GM12878 (cell line): ENCODE measurements around the gene AFF1. TPM values are rescaled to one million over a fixed set of nuclear protein-coding genes. Genes with fewer than 3 reads are reported as not detected.

Experiments used
- ATAC-seq: fragments of 200-7000 bp; cut with Tn5 transposase; 3 replicates; pipeline ENCODE4 v1.9.1; 2020; ENCODE audit warnings: mild to moderate bottlenecking, moderate library complexity
- BruUV-seq: library from RNA; stranded (reverse); fragments of 400-500 nt; replicated peaks from 2 replicates; lab custom pipeline; 2021; lab: Mats Ljungman, UMichigan
- CTCF ChIA-PET: fragments of 300-600 bp; sonication (Branson Sonifier 250); formaldehyde crosslinking; extraction: SDS; loops from one replicate; lab custom pipeline; 2021; ENCODE audit warnings: inconsistent platforms; lab: Yijun Ruan, JAX
- POLR2A ChIA-PET: fragments of 350-600 bp; formaldehyde crosslinking; extraction: SDS; loops from one replicate; lab custom pipeline; 2021; ENCODE audit warnings: inconsistent platforms; lab: Charles Lee
- RAD21 ChIA-PET: fragments of 300-600 bp; sonication (Branson Sonifier 250); formaldehyde crosslinking; loops from one replicate; lab custom pipeline; 2023; ENCODE audit warnings: antibody characterized with exemption; ENCODE audit not compliant: unreplicated experiment; lab: Charles Lee
- SMC1A ChIA-PET: fragments of 300-600 bp; sonication (Branson Sonifier 250); formaldehyde crosslinking; loops from one replicate; lab custom pipeline; 2023; ENCODE audit not compliant: unreplicated experiment, uncharacterized antibody; lab: Charles Lee
- DNase-seq: peaks from one replicate; pipeline ENCODE4 v3.0.0-alpha.2; 2011; ENCODE audit warnings: low read depth, low spot score
- FAIRE-seq: peaks from 3 replicates; lab custom pipeline; 2011; peaks lifted over from hg19 to GRCh38; lab: Jason Lieb, UNC
- H2AFZ ChIP-seq: 2 replicates; pipeline ENCODE4 v1.6.0; 2011; ENCODE audit warnings: low read depth, low read length, control low read depth; ENCODE audit not compliant: control insufficient read depth
- H3K27ac ChIP-seq: 2 replicates; pipeline ENCODE4 v1.5.1; 2011; ENCODE audit warnings: control low read depth; ENCODE audit not compliant: control insufficient read depth, insufficient read depth
- H3K27me3 ChIP-seq, 2 experiments: replicated peaks in 1 of 2; 2 replicates each; pipeline versions ENCODE4 v1.6.0 to v1.6.1; 2011; ENCODE audit warnings: low read length in 1 of 2; ENCODE audit not compliant: control insufficient read depth in 2 of 2, insufficient read depth in 2 of 2
- H3K36me3 ChIP-seq, 2 experiments: 2 replicates each; pipeline ENCODE4 v1.5.1; 2011; ENCODE audit warnings: low read length in 1 of 2; ENCODE audit not compliant: control insufficient read depth in 2 of 2, insufficient read depth in 2 of 2
- H3K4me1 ChIP-seq: 2 replicates; pipeline ENCODE4 v1.6.1; 2011; ENCODE audit warnings: mild to moderate bottlenecking, low read length, moderate library complexity, mixed read lengths; ENCODE audit not compliant: control insufficient read depth, insufficient read depth
- H3K4me2 ChIP-seq: 2 replicates; pipeline ENCODE4 v1.6.0; 2011; ENCODE audit warnings: control low read depth; ENCODE audit not compliant: control insufficient read depth, insufficient read depth
- H3K4me3 ChIP-seq: fragments of 200-600 bp; sonication (generic); 2 replicates; pipeline ENCODE4 v1.5.1; 2016
- H3K79me2 ChIP-seq: 2 replicates; pipeline ENCODE4 v1.6.0; 2011; ENCODE audit warnings: low read length; ENCODE audit not compliant: control insufficient read depth, insufficient read depth
- H3K9ac ChIP-seq: 2 replicates; pipeline ENCODE4 v1.8.0; 2011; ENCODE audit warnings: low read length, control low read depth, mixed read lengths; ENCODE audit not compliant: control insufficient read depth, insufficient read depth
- H3K9me3 ChIP-seq: replicated peaks from 3 replicates; pipeline ENCODE4 v1.5.1; 2011; ENCODE audit warnings: mild to moderate bottlenecking, low read length; ENCODE audit not compliant: control insufficient read depth, insufficient read depth
- H4K20me1 ChIP-seq: 2 replicates; pipeline ENCODE4 v1.6.0; 2011; ENCODE audit not compliant: control insufficient read depth, insufficient read depth
- BHLHE40 ChIP-seq, 2 experiments: fragments of 450-650 bp in 1 of 2; IDR thresholded peaks; 2 replicates each; pipeline ENCODE4 v1.6.1; 2011 to 2017; ENCODE audit warnings: low read depth in 2 of 2, borderline replicate concordance in 1 of 2, improper control_type of control experiment in 1 of 2, low read length in 1 of 2, mild to moderate bottlenecking in 1 of 2
- EP300 ChIP-seq, 2 experiments: fragments of 150-350 bp in 1 of 2; IDR thresholded peaks; 2 replicates each; pipeline ENCODE4 v1.6.1; 2011 to 2012; ENCODE audit warnings: low read depth in 2 of 2, low read length in 2 of 2, borderline replicate concordance in 1 of 2, improper control_type of control experiment in 1 of 2, inconsistent platforms in 1 of 2; ENCODE audit not compliant: control insufficient read depth in 1 of 2
- FOXM1 ChIP-seq: IDR thresholded peaks from 2 replicates; pipeline ENCODE4 v1.6.1; 2012; ENCODE audit warnings: low read depth, mild to moderate bottlenecking, inconsistent platforms, low read length, moderate library complexity
- JUND ChIP-seq: IDR thresholded peaks from 2 replicates; pipeline ENCODE4 v1.6.1; 2012; ENCODE audit warnings: low read depth, mild to moderate bottlenecking, low read length, improper control_type of control experiment, moderate library complexity
- KAT2A ChIP-seq: conservative IDR thresholded peaks from 2 replicates; pipeline ENCODE4 v1.6.1; 2011; ENCODE audit warnings: low read depth, low read length; ENCODE audit not compliant: control insufficient read depth
- MXI1 ChIP-seq: fragments of 150-350 bp; IDR thresholded peaks from 2 replicates; pipeline ENCODE4 v1.6.1; 2011; ENCODE audit warnings: low read depth, mild to moderate bottlenecking, inconsistent platforms, low read length, improper control_type of control experiment
- PAX5 ChIP-seq: IDR thresholded peaks from 2 replicates; pipeline ENCODE4 v1.6.1; 2011; ENCODE audit warnings: low read depth, low read length, borderline replicate concordance
- PAX8 ChIP-seq: fragments of 450-650 bp; IDR thresholded peaks from 2 replicates; pipeline ENCODE4 v1.6.1; 2017; ENCODE audit warnings: mild to moderate bottlenecking, moderate library complexity
- POLR2AphosphoS5 ChIP-seq: IDR thresholded peaks from 2 replicates; pipeline ENCODE4 v1.6.1; 2011; ENCODE audit warnings: mild to moderate bottlenecking, low read length, inconsistent platforms
- TBL1XR1 ChIP-seq: IDR thresholded peaks from 2 replicates; pipeline ENCODE4 v1.6.1; 2012; ENCODE audit warnings: low read depth, low read length, improper control_type of control experiment
- TCF7 ChIP-seq: IDR thresholded peaks from 2 replicates; pipeline ENCODE4 v1.6.1; 2014; ENCODE audit warnings: antibody characterized with exemption, borderline replicate concordance
- ZSCAN29 ChIP-seq: fragments of 450-650 bp; IDR thresholded peaks from 2 replicates; pipeline ENCODE4 v1.6.1; 2017; ENCODE audit warnings: mild to moderate bottlenecking, moderate library complexity
- ZZZ3 ChIP-seq: IDR thresholded peaks from 2 replicates; pipeline ENCODE4 v1.6.1; 2011; ENCODE audit warnings: low read depth; ENCODE audit not compliant: control insufficient read depth, insufficient read length
- WGBS: methylation state at CpG from one replicate; pipeline ENCODE4 v1.1.6; 2016; ENCODE audit warnings: low lambda C conversion rate; ENCODE audit not compliant: insufficient replicate concordance, insufficient coverage; ENCODE audit errors: missing lambda C conversion rate; 5-methylcytosine and 5-hydroxymethylcytosine counted together
- in situ Hi-C: fragments of 300-500 bp; cut with MboI; formaldehyde crosslinking; loops from 9 replicates; pipeline ENCODE4 v1.14.3; 2018; ENCODE audit warnings: mixed read lengths
- intact Hi-C: fragments of 100-400 bp; cut with micrococcal nuclease; formaldehyde crosslinking; loops from one replicate; pipeline ENCODE4 v1.14.2; 2022; ENCODE audit not compliant: unreplicated experiment
- polyA plus RNA-seq, 11 experiments: library from polyadenylated mRNA; depleted of rRNA in 4 of 11; unstranded in 6 of 11; stranded (reverse) in 5 of 11; fragments of >200 nt; fragmentation: Nextera tagmentation in 4 of 11; fragmentation: Illumina TruSeq in 1 of 11; extraction: Ambion mirVana in 4 of 11; extraction: Trizol in 1 of 11; gene quantifications; 1 replicate in 1 of 11; 2 replicates in 10 of 11; pipeline versions ENCODE4 v1.2.1 to v1.2.3, GENCODE V29; 2011 to 2016; ENCODE audit warnings: inconsistent platforms in 2 of 11, missing spikeins in 2 of 11, low read depth in 1 of 11
- total RNA-seq, 4 experiments: library from RNA; depleted of rRNA in 3 of 4; stranded (reverse); fragments of >200 nt in 3 of 4; fragmentation: Illumina TruSeq in 1 of 4; extraction: Trizol in 1 of 4; gene quantifications; 2 replicates each; pipeline versions ENCODE4 v1.2.1 to v1.2.3, GENCODE V29; 2013 to 2021
- TF ChIP-seq, protein P1 (sequence below): IDR thresholded peaks from 2 replicates; pipeline ENCODE4 v1.6.1; 2012; ENCODE audit warnings: improper control_type of control experiment, low read depth, low read length; ENCODE audit not compliant: insufficient replicate concordance
- TF ChIP-seq, protein P2 (sequence below): IDR thresholded peaks from 2 replicates; pipeline ENCODE4 v1.6.1; 2012; ENCODE audit warnings: low read length, inconsistent platforms

The AFF1 gene
- total and polyA plus RNA-seq, 10 of the 15 experiments (the other 5 are each of a cell fraction or from before 2014, with no cell fraction given), result 3.5 to 56.1 (median 21.5) TPM

DNA sequence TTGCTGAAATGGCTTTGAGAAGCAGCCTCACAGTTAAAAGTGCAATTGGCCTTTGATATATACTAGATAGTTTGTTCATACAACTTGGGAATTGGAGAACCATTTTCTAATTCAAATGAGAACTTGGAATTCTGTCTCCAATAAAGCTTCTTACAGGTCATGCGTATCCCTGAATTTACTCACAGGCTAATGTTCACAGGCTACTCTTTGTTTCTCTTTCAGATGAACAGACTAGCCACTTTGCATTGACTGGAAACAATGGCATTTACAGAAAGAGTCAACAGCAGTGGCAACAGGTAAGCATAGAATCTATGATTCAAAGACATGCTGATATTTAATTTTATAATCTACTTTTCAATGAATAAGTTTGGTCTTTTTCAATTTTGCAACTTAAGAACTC is 13.5 kb downstream of the AFF1 start:
- no peak for TF ChIP-seq KAT2A
- no peak for TF ChIP-seq MXI1
- TF ChIP-seq EP300 (IDR thresholded peaks at IDR 0.05; ENCODE audit: borderline replicate concordance in 1 of 2, control insufficient read depth in 1 of 2, low read depth in 2 of 2, low read length in 2 of 2), result no peak
- TF ChIP-seq TCF7, result no peak
- TF ChIP-seq BHLHE40 (IDR thresholded peaks at IDR 0.05; ENCODE audit: borderline replicate concordance in 1 of 2, low read depth in 2 of 2, low read length in 1 of 2), result no peak
- TF ChIP-seq, protein P1, sequence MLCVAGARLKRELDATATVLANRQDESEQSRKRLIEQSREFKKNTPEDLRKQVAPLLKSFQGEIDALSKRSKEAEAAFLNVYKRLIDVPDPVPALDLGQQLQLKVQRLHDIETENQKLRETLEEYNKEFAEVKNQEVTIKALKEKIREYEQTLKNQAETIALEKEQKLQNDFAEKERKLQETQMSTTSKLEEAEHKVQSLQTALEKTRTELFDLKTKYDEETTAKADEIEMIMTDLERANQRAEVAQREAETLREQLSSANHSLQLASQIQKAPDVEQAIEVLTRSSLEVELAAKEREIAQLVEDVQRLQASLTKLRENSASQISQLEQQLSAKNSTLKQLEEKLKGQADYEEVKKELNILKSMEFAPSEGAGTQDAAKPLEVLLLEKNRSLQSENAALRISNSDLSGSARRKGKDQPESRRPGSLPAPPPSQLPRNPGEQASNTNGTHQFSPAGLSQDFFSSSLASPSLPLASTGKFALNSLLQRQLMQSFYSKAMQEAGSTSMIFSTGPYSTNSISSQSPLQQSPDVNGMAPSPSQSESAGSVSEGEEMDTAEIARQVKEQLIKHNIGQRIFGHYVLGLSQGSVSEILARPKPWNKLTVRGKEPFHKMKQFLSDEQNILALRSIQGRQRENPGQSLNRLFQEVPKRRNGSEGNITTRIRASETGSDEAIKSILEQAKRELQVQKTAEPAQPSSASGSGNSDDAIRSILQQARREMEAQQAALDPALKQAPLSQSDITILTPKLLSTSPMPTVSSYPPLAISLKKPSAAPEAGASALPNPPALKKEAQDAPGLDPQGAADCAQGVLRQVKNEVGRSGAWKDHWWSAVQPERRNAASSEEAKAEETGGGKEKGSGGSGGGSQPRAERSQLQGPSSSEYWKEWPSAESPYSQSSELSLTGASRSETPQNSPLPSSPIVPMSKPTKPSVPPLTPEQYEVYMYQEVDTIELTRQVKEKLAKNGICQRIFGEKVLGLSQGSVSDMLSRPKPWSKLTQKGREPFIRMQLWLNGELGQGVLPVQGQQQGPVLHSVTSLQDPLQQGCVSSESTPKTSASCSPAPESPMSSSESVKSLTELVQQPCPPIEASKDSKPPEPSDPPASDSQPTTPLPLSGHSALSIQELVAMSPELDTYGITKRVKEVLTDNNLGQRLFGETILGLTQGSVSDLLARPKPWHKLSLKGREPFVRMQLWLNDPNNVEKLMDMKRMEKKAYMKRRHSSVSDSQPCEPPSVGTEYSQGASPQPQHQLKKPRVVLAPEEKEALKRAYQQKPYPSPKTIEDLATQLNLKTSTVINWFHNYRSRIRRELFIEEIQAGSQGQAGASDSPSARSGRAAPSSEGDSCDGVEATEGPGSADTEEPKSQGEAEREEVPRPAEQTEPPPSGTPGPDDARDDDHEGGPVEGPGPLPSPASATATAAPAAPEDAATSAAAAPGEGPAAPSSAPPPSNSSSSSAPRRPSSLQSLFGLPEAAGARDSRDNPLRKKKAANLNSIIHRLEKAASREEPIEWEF, result no peak
- TF ChIP-seq FOXM1, result no peak
- TF ChIP-seq, protein P2, sequence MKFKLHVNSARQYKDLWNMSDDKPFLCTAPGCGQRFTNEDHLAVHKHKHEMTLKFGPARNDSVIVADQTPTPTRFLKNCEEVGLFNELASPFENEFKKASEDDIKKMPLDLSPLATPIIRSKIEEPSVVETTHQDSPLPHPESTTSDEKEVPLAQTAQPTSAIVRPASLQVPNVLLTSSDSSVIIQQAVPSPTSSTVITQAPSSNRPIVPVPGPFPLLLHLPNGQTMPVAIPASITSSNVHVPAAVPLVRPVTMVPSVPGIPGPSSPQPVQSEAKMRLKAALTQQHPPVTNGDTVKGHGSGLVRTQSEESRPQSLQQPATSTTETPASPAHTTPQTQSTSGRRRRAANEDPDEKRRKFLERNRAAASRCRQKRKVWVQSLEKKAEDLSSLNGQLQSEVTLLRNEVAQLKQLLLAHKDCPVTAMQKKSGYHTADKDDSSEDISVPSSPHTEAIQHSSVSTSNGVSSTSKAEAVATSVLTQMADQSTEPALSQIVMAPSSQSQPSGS, result no peak
- no peak for TF ChIP-seq JUND
- TF ChIP-seq PAX8, result no peak
- no peak for TF ChIP-seq ZSCAN29
- no peak for TF ChIP-seq TBL1XR1
- TF ChIP-seq POLR2AphosphoS5, result no peak
- no peak for TF ChIP-seq ZZZ3
- TF ChIP-seq PAX5, result no peak
- TF ChIP-seq, all 136 proteins: peak for 0
- peak overlapping the region; percentile 48; the same call in 1 of the 2 replicates for H3K27ac ChIP-seq
- H2AFZ ChIP-seq, result no peak overlapping the region
- no peak overlapping the region for H3K4me3 ChIP-seq
- peaks cover 61% of the 10 kb centered on the region for H3K79me2 ChIP-seq
- SMC1A ChIA-PET, result interaction anchor here (0.9 to 1.3 kb wide), 2 partner anchors 13 to 30 kb away, joined by 3 to 4 read pairs; no protein-coding TSS in a partner anchor
- 84% methylated on average over 1 of the region's 1 CpG for WGBS
- peaks cover 26% of the 10 kb centered on the region for H3K4me1 ChIP-seq
- intact Hi-C loops (no loop called here), in situ Hi-C loops (no loop called here)
- ATAC-seq, result peak; percentile 56
- no peak overlapping the region; the same call in 1 of the 2 replicates for H3K4me2 ChIP-seq
- RAD21 ChIA-PET, result no interaction called here
- H3K36me3 ChIP-seq, result peaks cover 0 to 16% of the 10 kb centered on the region in 2 experiments; a peak in 3 of 4 replicates
- H3K9me3 ChIP-seq, result no peaks in the 10 kb centered on the region
- BruUV-seq, result no TSS peak
- peak; percentile 66 for FAIRE-seq
- CTCF ChIA-PET, result no interaction called here
- POLR2A ChIA-PET, result interaction anchor here (1.1 kb wide), 1 partner anchor 13 kb away, joined by 3 read pairs; the partner anchor contains the start of gene AFF1
- H3K9ac ChIP-seq, result no peak overlapping the region
- no peaks in the 10 kb centered on the region for H3K27me3 ChIP-seq
- DNase-seq, result no peak
- H4K20me1 ChIP-seq, result no peaks in the 10 kb centered on the region
